K562 (cell line): ENCODE results near the gene CUL1. TPM values are rescaled to one million over a fixed set of nuclear protein-coding genes. Genes with fewer than 3 reads are reported as not detected.

ENCODE experiments used
- ATAC-seq: fragments of 200-7000 bp; cut with Tn5 transposase; 3 replicates; pipeline ENCODE4 v1.9.1; 2020; ENCODE audit warnings: moderate library complexity
- BruUV-seq: library from RNA; stranded (reverse); fragments of 400-500 nt; replicated peaks from 2 replicates; lab custom pipeline; 2021; lab: Mats Ljungman, UMichigan
- CTCF ChIA-PET: fragments of 300-600 bp; formaldehyde crosslinking; extraction: SDS; loops from one replicate; lab custom pipeline; 2021; ENCODE audit warnings: low intra/inter-chr PET ratio; lab: Yijun Ruan, JAX
- POLR2A ChIA-PET: fragments of 300-600, 350-650 bp; sonication (Branson Sonifier 250); formaldehyde crosslinking; extraction: SDS; loops from one replicate; lab custom pipeline; 2021; ENCODE audit warnings: antibody characterized with exemption, inconsistent platforms; lab: Yijun Ruan, JAX
- DNase-seq, 4 experiments: peaks; one replicate each; pipeline versions ENCODE4 v3.0.0 to v3.0.0-alpha.2; 2011 to 2018; ENCODE audit warnings: low spot score in 3 of 4, mixed read lengths in 3 of 4; ENCODE audit errors: extremely low read depth in 1 of 4
- FAIRE-seq: peaks from 2 replicates; lab custom pipeline; 2011; peaks lifted over from hg19 to GRCh38; lab: Jason Lieb, UNC
- H2AFZ ChIP-seq: 2 replicates; pipeline ENCODE4 v1.6.0; 2011; ENCODE audit warnings: low read depth, low read length, control low read depth, inconsistent platforms
- H3K27ac ChIP-seq: fragments of 200-600 bp; 3 replicates; pipeline ENCODE4 v1.8.0; 2011; ENCODE audit warnings: low read depth, mild to moderate bottlenecking, control low read depth, inconsistent platforms, low read length, moderate library complexity, mixed read lengths; ENCODE audit errors: extremely low read depth
- H3K27me3 ChIP-seq, 2 experiments: fragments of 300-600 bp in 1 of 2; 2 replicates in 1 of 2; 3 replicates in 1 of 2; pipeline versions ENCODE4 v1.6.0 to v1.8.0; 2011; ENCODE audit warnings: inconsistent platforms in 2 of 2, low read length in 2 of 2, mild to moderate bottlenecking in 1 of 2, mixed read lengths in 1 of 2, moderate library complexity in 1 of 2; ENCODE audit not compliant: control insufficient read depth in 2 of 2, insufficient read depth in 2 of 2
- H3K36me3 ChIP-seq: fragments of 300-600 bp; 3 replicates; pipeline ENCODE4 v1.8.0; 2011; ENCODE audit warnings: mild to moderate bottlenecking, low read length, inconsistent platforms; ENCODE audit not compliant: control insufficient read depth, insufficient read depth
- H3K4me1 ChIP-seq, 2 experiments: fragments of 200-600 bp in 1 of 2; replicated peaks in 1 of 2; 2 replicates in 1 of 2; 3 replicates in 1 of 2; pipeline versions ENCODE4 v1.5.1 to v1.8.0; 2011; ENCODE audit warnings: inconsistent platforms in 2 of 2, low read length in 2 of 2, mild to moderate bottlenecking in 1 of 2, mixed read lengths in 1 of 2, moderate library complexity in 1 of 2; ENCODE audit not compliant: control insufficient read depth in 2 of 2, insufficient read depth in 2 of 2
- H3K4me2 ChIP-seq: 2 replicates; pipeline ENCODE4 v1.6.1; 2011; ENCODE audit warnings: low read length, control low read depth, inconsistent platforms, mixed read lengths; ENCODE audit not compliant: insufficient read depth
- H3K4me3 ChIP-seq: fragments of 200-600 bp; sonication (generic), shearing (Covaris generic); 2 replicates; pipeline ENCODE4 v1.5.1; 2016; ENCODE audit warnings: control low read depth, inconsistent platforms
- H3K79me2 ChIP-seq: fragments of 200-600 bp; 3 replicates; pipeline ENCODE4 v1.8.0; 2011; ENCODE audit warnings: low read length, inconsistent platforms; ENCODE audit not compliant: control insufficient read depth, insufficient read depth
- H3K9ac ChIP-seq, 2 experiments: 2 replicates each; pipeline versions ENCODE4 v1.6.0 to v1.6.1; 2011; ENCODE audit warnings: low read depth in 2 of 2, low read length in 2 of 2, control low read depth in 1 of 2, inconsistent platforms in 1 of 2, mild to moderate bottlenecking in 1 of 2, mixed read lengths in 1 of 2; ENCODE audit not compliant: insufficient read depth in 1 of 2
- H3K9me1 ChIP-seq: one replicate; pipeline ENCODE4 v1.6.0; 2011; ENCODE audit warnings: inconsistent platforms, mild to moderate bottlenecking, low read length, moderate library complexity; ENCODE audit not compliant: control insufficient read depth, insufficient read depth
- H3K9me3 ChIP-seq: replicated peaks from 2 replicates; pipeline ENCODE4 v1.5.1; 2011; ENCODE audit warnings: low read depth, low read length, inconsistent platforms; ENCODE audit not compliant: control insufficient read depth, insufficient read depth
- H4K20me1 ChIP-seq: replicated peaks from 2 replicates; pipeline ENCODE4 v1.6.1; 2011; ENCODE audit warnings: low read length, inconsistent platforms, mixed read lengths; ENCODE audit not compliant: control insufficient read depth, insufficient read depth
- AFF4 ChIP-seq: sonication (generic); formaldehyde crosslinking; IDR thresholded peaks from 2 replicates; pipeline ENCODE4 v1.8.0; 2023; ENCODE audit warnings: mild to moderate bottlenecking, missing genetic modification reagents
- ATF2 ChIP-seq: sonication (generic); formaldehyde crosslinking; IDR thresholded peaks from 2 replicates; pipeline ENCODE4 v1.8.1; 2022; ENCODE audit warnings: missing genetic modification reagents
- FOXP1 ChIP-seq: sonication (generic); formaldehyde crosslinking; IDR thresholded peaks from 2 replicates; pipeline ENCODE4 v1.8.0; 2022; ENCODE audit warnings: mild to moderate bottlenecking, missing genetic modification reagents
- HMG20B ChIP-seq: fragments of 250-450 bp; sonication (Bioruptor Pico); IDR thresholded peaks from 2 replicates; pipeline ENCODE4 v1.5.0; 2021; ENCODE audit warnings: mild to moderate bottlenecking
- HNRNPH1 ChIP-seq: fragments of 200-400 bp; formaldehyde crosslinking; optimal IDR thresholded peaks from 2 replicates; pipeline ENCODE3; 2017; ENCODE audit warnings: low read depth, mild to moderate bottlenecking, low read length, moderate library complexity
- HNRNPUL1 ChIP-seq: fragments of 200-400 bp; formaldehyde crosslinking; IDR thresholded peaks from 2 replicates; pipeline ENCODE4 v1.6.1; 2017; ENCODE audit warnings: low read length
- KLF10 ChIP-seq: fragments of 250-450 bp; sonication (Bioruptor Pico); IDR thresholded peaks from 2 replicates; pipeline ENCODE4 v1.6.1; 2021; ENCODE audit warnings: matching md5 sums
- PHF21A ChIP-seq: fragments of 450-650 bp; IDR thresholded peaks from 2 replicates; pipeline ENCODE4 v1.6.1; 2017; ENCODE audit warnings: low read depth, borderline replicate concordance
- POLR2B ChIP-seq: fragments of 450-650 bp; IDR thresholded peaks from 2 replicates; pipeline ENCODE4 v1.6.1; 2018; ENCODE audit warnings: low read depth; ENCODE audit not compliant: partially characterized antibody
- SIRT6 ChIP-seq: IDR thresholded peaks from one replicate; pipeline ENCODE4 v1.6.1; 2012; ENCODE audit warnings: low read depth, mild to moderate bottlenecking, control low read depth, inconsistent platforms, low read length, moderate library complexity
- SREBF2 ChIP-seq: sonication (generic); formaldehyde crosslinking; IDR thresholded peaks from 2 replicates; pipeline ENCODE4 v1.4.0; 2020; ENCODE audit warnings: mild to moderate bottlenecking, missing genetic modification reagents
- ZBTB1 ChIP-seq: sonication (generic); formaldehyde crosslinking; IDR thresholded peaks from 2 replicates; pipeline ENCODE4 v1.8.1; 2023; ENCODE audit warnings: missing genetic modification reagents, low read depth, mild to moderate bottlenecking, borderline replicate concordance
- ZC3H11A ChIP-seq: IDR thresholded peaks from 2 replicates; pipeline ENCODE4 v1.6.1; 2012; ENCODE audit warnings: low read depth, low read length, improper control_type of control experiment
- ZFP1 ChIP-seq: fragments of 450-650 bp; formaldehyde crosslinking; IDR thresholded peaks from 2 replicates; pipeline ENCODE4 v1.4.0; 2020; ENCODE audit warnings: mild to moderate bottlenecking, mixed read lengths
- ZHX1 ChIP-seq: fragments of 150-350 bp; conservative IDR thresholded peaks from 2 replicates; pipeline ENCODE4 v1.6.1; 2014; ENCODE audit warnings: low read length
- WGBS: fragments of 100-300 bp; shearing (Covaris generic); methylation state at CpG from one replicate; pipeline ENCODE4 v1.1.6; 2016; ENCODE audit warnings: low coverage, mixed read lengths; ENCODE audit not compliant: insufficient coverage; ENCODE audit errors: missing lambda C conversion rate; 5-methylcytosine and 5-hydroxymethylcytosine counted together
- in situ Hi-C: fragments of 300-500 bp; cut with MboI; formaldehyde crosslinking; loops from 4 replicates; pipeline ENCODE4 v1.15.0; 2018; ENCODE audit warnings: inconsistent platforms, mixed read lengths
- intact Hi-C: fragments of 100-400 bp; cut with micrococcal nuclease; formaldehyde crosslinking; loops from 2 replicates; pipeline ENCODE4 v1.14.2; 2022
- polyA plus RNA-seq, 8 experiments: library from polyadenylated mRNA; depleted of rRNA in 4 of 8; stranded (reverse) in 5 of 8; unstranded in 3 of 8; fragments of >200 nt; fragmentation: Nextera tagmentation in 2 of 8; fragmentation: Illumina TruSeq in 1 of 8; extraction: Ambion mirVana in 2 of 8; extraction: Trizol in 1 of 8; gene quantifications; 2 replicates each; pipeline versions ENCODE4 v1.2.1 to v1.2.3, GENCODE V29; 2011 to 2014; ENCODE audit warnings: inconsistent platforms in 1 of 8, missing spikeins in 1 of 8
- total RNA-seq, 7 experiments: library from RNA; depleted of rRNA in 6 of 7; stranded (reverse); fragments of >200 nt in 6 of 7; fragmentation: Illumina TruSeq in 2 of 7; extraction: Trizol in 2 of 7; gene quantifications; 2 replicates each; pipeline versions ENCODE4 v1.2.1 to v1.2.3, GENCODE V29; 2011 to 2021; ENCODE audit warnings: low replicate concordance in 1 of 7

The CUL1 gene
- total and polyA plus RNA-seq, 9 of the 15 experiments (the other 6 are each of a cell fraction or from before 2014, with no cell fraction given): 31.5 to 107 (median 96.5) TPM

- H4K20me1 ChIP-seq: no peaks in the 10 kb centered on the region
- WGBS: 4% methylated on average over 4 of the region's 4 CpGs
- H3K9me1 ChIP-seq: no peaks in the 10 kb centered on the region
- peaks cover 19 to 31% of the 10 kb centered on the region in 2 experiments for H3K27me3 ChIP-seq
- H3K27ac ChIP-seq: no peak overlapping the region
- no peak overlapping the region for H3K4me2 ChIP-seq
- no peak for FAIRE-seq
- CTCF ChIA-PET: no interaction called here
- no peak overlapping the region for H2AFZ ChIP-seq
- POLR2A ChIA-PET: interaction anchor here (0.8 to 1.2 kb wide), 2 partner anchors 9 to 37 kb away, joined by 3 to 4 read pairs; no protein-coding TSS in a partner anchor
- intact Hi-C loops (no loop called here), in situ Hi-C loops (no loop called here)
- no peaks in the 10 kb centered on the region for H3K79me2 ChIP-seq
- ATAC-seq: no peak
- DNase-seq: no peak
- H3K4me1 ChIP-seq: no peaks in the 10 kb centered on the region
- H3K9me3 ChIP-seq: no peaks in the 10 kb centered on the region
- no TSS peak for BruUV-seq
- H3K36me3 ChIP-seq: no peaks in the 10 kb centered on the region
- H3K4me3 ChIP-seq: no peak overlapping the region
- H3K9ac ChIP-seq: no peak overlapping the region
- TF ChIP-seq ZBTB1 (no peak), ZC3H11A (no peak), ATF2 (CRISPR knock-in tag) (no peak), SIRT6 (no peak), POLR2B (no peak), KLF10 (CRISPR knock-in tag) (no peak), FOXP1 (CRISPR knock-in tag) (no peak), ZHX1 (no peak), AFF4 (no peak), ZFP1 (CRISPR knock-in tag) (no peak), HNRNPUL1 (no peak), HMG20B (no peak), SREBF2 (CRISPR knock-in tag) (no peak), HNRNPH1 (no peak), PHF21A (no peak)
Observed at GRCh38 chr7:148650232-148650858, 48.4 kb upstream of the CUL1 start.
